Retinal pigment epithelial cell (primary cell): ENCODE data around the gene EMP1.

Experiments
- DNase-seq: peaks from one replicate; pipeline ENCODE4 v3.0.0-alpha.2; 2010; ENCODE audit warnings: low read depth
- H3K4me3 ChIP-seq: 2 replicates; pipeline ENCODE4 v1.5.1; 2011; ENCODE audit warnings: mild to moderate bottlenecking, low read length, control low read depth, moderate library complexity
- TF ChIP-seq, protein P1 (sequence below): conservative IDR thresholded peaks from 2 replicates; pipeline ENCODE4 v1.5.1; 2011; ENCODE audit warnings: low read depth, low read length, control low read depth, inconsistent platforms

The EMP1 gene

DNA sequence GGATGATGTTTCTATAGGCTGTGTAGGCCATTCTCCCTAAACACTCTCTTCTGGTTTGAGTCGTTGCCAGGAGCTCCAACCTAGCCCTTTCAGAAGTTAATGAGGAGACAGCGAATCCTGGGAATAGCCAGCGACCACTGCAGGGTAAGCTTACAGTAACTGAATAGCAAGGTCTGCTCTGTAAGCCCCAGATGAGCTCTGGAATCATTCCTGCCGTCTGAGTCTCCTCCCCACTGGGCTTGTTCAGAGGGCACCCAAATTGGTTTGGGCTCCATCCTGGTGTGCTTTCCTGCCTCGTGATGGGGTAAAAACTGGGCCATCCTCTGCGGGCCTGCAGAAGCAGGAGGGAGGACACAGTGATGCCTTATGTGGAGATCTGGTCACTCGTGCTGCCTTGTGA, 43.3 kb upstream of the EMP1 start:
- no peak overlapping the region for H3K4me3 ChIP-seq
- TF ChIP-seq, protein P1, sequence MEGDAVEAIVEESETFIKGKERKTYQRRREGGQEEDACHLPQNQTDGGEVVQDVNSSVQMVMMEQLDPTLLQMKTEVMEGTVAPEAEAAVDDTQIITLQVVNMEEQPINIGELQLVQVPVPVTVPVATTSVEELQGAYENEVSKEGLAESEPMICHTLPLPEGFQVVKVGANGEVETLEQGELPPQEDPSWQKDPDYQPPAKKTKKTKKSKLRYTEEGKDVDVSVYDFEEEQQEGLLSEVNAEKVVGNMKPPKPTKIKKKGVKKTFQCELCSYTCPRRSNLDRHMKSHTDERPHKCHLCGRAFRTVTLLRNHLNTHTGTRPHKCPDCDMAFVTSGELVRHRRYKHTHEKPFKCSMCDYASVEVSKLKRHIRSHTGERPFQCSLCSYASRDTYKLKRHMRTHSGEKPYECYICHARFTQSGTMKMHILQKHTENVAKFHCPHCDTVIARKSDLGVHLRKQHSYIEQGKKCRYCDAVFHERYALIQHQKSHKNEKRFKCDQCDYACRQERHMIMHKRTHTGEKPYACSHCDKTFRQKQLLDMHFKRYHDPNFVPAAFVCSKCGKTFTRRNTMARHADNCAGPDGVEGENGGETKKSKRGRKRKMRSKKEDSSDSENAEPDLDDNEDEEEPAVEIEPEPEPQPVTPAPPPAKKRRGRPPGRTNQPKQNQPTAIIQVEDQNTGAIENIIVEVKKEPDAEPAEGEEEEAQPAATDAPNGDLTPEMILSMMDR, result no peak
- no peak for DNase-seq

DNA sequence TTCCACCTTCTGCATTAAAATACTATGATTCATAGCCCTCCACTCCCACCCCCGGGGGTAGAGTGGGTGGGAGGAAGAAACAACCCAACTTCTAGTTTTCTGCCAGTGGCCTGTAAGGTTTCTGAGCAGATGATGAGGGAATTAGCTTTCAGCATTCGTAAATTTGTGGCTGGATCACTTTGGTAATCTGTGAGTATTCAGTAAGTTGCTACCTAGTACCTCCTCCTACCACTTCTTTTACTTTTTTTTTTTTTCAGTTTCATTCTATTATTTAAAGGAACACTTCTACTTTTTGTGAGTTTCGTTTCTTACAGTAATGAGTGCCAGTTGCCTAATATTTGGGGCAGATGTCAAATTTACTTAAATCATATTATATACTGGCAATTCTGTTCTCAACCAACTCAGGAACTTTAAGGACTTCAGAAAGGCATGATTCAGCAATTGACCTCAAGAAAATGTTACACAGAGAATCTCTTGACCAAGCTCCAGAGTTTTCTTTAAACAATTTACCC, 42.4 kb upstream of the EMP1 start:
- no peak overlapping the region for H3K4me3 ChIP-seq
- TF ChIP-seq, protein P1, result no peak
- no peak for DNase-seq

DNA sequence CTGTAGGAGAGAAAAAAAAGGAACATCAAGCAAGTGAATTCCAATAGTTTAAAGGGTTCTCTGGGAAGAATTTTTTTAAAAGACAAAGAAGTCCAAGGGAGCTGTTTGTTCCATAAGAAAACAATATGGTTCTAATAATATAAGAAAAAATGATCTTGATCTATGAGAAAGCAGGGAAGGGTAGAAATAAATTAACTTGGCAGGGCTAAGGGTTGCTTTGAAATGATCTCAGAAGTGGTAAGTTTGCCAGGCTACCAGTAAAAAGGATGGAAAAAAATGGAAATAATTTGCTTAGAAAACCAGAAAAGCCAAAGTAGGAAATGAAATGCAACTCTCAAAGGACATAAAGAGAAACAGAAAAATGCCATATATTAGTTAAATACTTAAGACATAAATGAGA, 41.7 kb upstream of the EMP1 start:
- TF ChIP-seq, protein P1, result no peak
- DNase-seq, result no peak
- no peak overlapping the region for H3K4me3 ChIP-seq

DNA sequence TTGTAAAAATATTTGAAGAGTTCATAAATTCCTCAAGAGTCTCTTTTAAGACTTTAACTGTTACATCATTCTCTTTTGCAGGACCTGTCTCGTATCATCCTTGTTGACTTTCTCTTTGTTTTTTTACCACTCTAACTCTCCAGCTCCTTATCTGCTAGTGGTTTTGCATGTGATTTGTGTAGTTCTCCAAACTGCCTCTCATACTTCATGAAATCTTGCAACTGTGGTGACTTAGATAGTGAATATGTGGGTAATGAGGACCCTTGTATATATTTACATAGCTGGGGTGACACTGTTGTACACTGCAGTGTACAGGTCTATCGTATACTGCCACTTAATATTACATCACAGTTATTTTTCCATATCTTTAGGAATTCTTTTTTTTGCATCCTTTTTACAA, 40.2 kb upstream of the EMP1 start:
- DNase-seq, result no peak
- H3K4me3 ChIP-seq, result no peak overlapping the region
- TF ChIP-seq, protein P1, result no peak

DNA sequence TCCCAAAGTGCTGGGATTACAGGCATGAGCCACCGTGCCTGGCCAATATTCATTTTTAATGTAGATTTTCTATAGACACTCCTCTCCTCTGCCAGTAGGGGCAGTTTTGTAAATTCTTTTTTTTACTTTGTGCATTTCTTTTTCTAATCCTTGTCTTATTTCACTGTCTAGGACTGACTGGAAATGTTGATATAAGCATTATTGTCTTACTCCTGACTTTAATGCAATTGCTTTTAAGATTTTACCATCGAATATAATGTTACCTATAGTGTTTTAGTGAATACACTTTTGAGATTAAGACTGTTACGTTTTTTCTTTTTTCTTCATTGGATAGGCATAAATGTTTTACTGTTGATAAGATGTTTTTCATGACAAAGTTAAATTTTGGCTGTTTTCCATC, 35.4 kb upstream of the EMP1 start:
- DNase-seq, result no peak
- TF ChIP-seq, protein P1, result peak; percentile 48
- no peak overlapping the region for H3K4me3 ChIP-seq

DNA sequence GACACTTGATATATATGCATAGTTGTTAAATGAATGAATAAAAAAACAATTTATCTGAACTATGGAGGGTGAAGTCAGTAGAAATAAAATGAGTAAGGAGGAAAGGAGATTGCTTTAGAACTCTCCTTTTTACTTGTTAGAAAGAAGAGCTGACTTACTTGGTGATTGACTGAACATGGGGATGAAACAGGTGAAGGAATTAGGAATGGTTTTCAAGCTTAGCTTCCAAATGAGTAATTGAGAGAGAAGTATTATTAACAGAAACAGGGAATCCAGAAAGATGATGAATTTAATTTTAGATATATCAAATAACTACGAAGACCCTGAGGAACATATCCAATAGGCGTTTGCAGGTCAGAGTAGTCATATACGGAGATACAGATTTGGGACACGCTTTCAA, 33.6 kb upstream of the EMP1 start:
- H3K4me3 ChIP-seq, result no peak overlapping the region
- TF ChIP-seq, protein P1, result no peak
- DNase-seq, result no peak

DNA sequence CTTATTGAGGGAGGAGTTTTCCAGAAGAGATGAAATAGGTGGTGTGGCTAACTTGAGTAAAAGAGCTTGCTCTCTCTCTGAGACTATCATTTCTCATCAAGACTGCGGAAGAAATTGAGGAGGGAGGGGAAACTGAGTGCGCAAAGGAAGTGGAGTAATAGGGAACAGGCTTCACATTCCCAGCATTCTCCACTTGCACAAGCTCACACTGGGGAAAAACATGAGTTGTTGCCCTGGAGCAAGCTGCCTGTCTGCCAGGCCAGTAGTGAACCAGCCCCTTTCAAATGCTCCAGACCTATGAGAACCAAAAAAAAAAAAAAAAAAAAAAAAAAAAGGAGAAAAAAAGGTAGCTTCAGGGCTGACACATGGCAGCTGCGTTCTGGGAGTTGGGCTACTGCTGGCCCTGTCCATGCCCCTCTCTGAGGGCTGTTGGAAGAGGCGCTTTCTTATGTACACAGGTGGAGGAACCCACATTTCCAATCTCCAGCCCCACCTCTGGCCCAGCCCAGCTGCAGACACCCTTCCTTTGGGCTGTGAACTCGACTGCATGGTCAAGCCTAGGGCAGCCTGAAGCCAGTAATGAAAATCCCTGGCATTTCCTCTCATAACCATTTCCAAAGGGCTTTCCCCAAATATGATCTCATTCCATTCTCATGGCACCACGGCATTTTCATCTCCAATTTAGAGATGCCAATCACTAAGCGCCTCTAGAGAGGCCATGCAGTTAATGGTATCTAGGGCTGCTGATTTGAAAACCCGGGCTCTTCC, 32.5 kb upstream of the EMP1 start:
- TF ChIP-seq, protein P1, result no peak
- DNase-seq, result no peak
- no peak overlapping the region for H3K4me3 ChIP-seq
